ENCODE data around the gene NRXN3.

GRCh38 chr14:78857974-78858373, 687.8 kb downstream of the NRXN3 start:
- TF ChIP-seq CTCF (IDR thresholded peaks at IDR 0.05): no peak
- TF ChIP-seq EZH2phosphoT487 (IDR thresholded peaks at IDR 0.05; ENCODE audit: borderline replicate concordance, low read depth): no peak
- no peak for TF ChIP-seq POLR2AphosphoS5 (IDR thresholded peaks at IDR 0.05; ENCODE audit: low read depth, low read length)
- no peak for TF ChIP-seq RAD21 (IDR thresholded peaks at IDR 0.05; ENCODE audit: low read length)
- TF ChIP-seq NRF1 (IDR thresholded peaks at IDR 0.05; ENCODE audit: low read depth, low read length): no peak
- TF ChIP-seq USF2 (IDR thresholded peaks at IDR 0.05; ENCODE audit: borderline replicate concordance, low read depth, low read length): no peak
- no peak for TF ChIP-seq GATA2 (CRISPR knock-in tag; IDR thresholded peaks at IDR 0.05)
- TF ChIP-seq SIN3A (IDR thresholded peaks at IDR 0.05; ENCODE audit: borderline replicate concordance, low read depth, low read length): no peak
- no peak for TF ChIP-seq CHD2 (IDR thresholded peaks at IDR 0.05; ENCODE audit: low read length, partially characterized antibody)
- no peak for TF ChIP-seq FOXM1 (IDR thresholded peaks at IDR 0.05; ENCODE audit: low read depth)
- TF ChIP-seq MAX (IDR thresholded peaks at IDR 0.05; ENCODE audit: low read depth): no peak
- TF ChIP-seq RFX5 (IDR thresholded peaks at IDR 0.05; ENCODE audit: low read length): no peak

Data from SK-N-SH (cell line).